PC-9 (cell line): ENCODE measurements around the gene GADD45G.

Experiments used
- EZH2 ChIP-seq: fragments of 200-600 bp; sonication (generic); IDR thresholded peaks from 2 replicates; pipeline ENCODE4 v1.8.0; 2017; ENCODE audit warnings: antibody characterized with exemption, low read depth
- TF ChIP-seq, protein P1 (sequence below): fragments of 200-600 bp; sonication (generic); conservative IDR thresholded peaks from 2 replicates; pipeline ENCODE4 v1.6.1; 2017; ENCODE audit warnings: mixed run types, antibody characterized with exemption, mild to moderate bottlenecking, moderate library complexity

DNA sequence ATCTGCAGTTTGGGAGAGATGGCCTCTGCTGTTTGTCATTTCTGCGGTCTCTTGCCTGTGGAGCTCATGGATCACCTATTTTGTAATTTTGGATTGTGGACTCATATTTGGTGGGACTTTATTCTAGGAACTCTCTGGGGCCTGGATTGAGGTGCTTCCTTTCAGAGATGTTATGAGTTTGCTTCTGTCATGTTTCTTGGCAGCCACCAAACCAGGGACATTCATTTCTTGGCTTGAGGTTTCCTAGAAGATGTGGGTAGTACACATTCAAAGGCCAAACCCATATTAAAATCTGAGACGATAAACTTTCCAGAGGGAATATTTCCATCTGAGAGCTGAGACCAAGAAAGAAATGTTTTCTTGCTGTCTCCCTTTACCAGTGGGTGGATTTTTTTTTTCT lies 37.2 kb upstream of the GADD45G start:
- TF ChIP-seq, protein P1, sequence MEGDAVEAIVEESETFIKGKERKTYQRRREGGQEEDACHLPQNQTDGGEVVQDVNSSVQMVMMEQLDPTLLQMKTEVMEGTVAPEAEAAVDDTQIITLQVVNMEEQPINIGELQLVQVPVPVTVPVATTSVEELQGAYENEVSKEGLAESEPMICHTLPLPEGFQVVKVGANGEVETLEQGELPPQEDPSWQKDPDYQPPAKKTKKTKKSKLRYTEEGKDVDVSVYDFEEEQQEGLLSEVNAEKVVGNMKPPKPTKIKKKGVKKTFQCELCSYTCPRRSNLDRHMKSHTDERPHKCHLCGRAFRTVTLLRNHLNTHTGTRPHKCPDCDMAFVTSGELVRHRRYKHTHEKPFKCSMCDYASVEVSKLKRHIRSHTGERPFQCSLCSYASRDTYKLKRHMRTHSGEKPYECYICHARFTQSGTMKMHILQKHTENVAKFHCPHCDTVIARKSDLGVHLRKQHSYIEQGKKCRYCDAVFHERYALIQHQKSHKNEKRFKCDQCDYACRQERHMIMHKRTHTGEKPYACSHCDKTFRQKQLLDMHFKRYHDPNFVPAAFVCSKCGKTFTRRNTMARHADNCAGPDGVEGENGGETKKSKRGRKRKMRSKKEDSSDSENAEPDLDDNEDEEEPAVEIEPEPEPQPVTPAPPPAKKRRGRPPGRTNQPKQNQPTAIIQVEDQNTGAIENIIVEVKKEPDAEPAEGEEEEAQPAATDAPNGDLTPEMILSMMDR = no peak
- TF ChIP-seq EZH2 = no peak
